SU-DHL-6 (cell line): Measurements from ENCODE around the gene TWSG1.
"Not testable (repeated sequence)": the region's sequence is repeated elsewhere in the genome, so short reads cannot be mapped to it uniquely, and the experiment has no call there.

Experiments used
- H2AFZ ChIP-seq: fragments of 200-600 bp; sonication (generic); 2 replicates; pipeline ENCODE4 v1.6.1; 2014; ENCODE audit warnings: low read depth, mild to moderate bottlenecking, moderate library complexity, mixed read lengths, antibody characterized with exemption, low read length; ENCODE audit not compliant: severe bottlenecking
- H3F3A ChIP-seq: fragments of 200-600 bp; shearing (Covaris generic); 2 replicates; pipeline ENCODE4 v1.6.0; 2016; ENCODE audit warnings: antibody characterized with exemption, mild to moderate bottlenecking; ENCODE audit not compliant: insufficient read depth
- H3K27ac ChIP-seq: fragments of 200-600 bp; sonication (generic); 2 replicates; pipeline ENCODE4 v1.5.1; 2016; ENCODE audit warnings: low read depth, mild to moderate bottlenecking, low read length, moderate library complexity, mixed read lengths
- H3K27me3 ChIP-seq: fragments of 200-600 bp; sonication (generic), shearing (Covaris generic); 2 replicates; pipeline ENCODE4 v1.6.0; 2014; ENCODE audit warnings: mild to moderate bottlenecking, low read length
- H3K36me3 ChIP-seq: fragments of 200-600 bp; sonication (generic); 2 replicates; pipeline ENCODE4 v1.6.1; 2014; ENCODE audit warnings: mild to moderate bottlenecking, low read length, mixed read lengths
- H3K4me2 ChIP-seq: fragments of 300-600, 200-600 bp; shearing (Covaris generic), sonication (generic); 2 replicates; pipeline ENCODE4 v1.6.0; 2014; ENCODE audit warnings: low read length, low read depth, mild to moderate bottlenecking; ENCODE audit not compliant: poor library complexity, severe bottlenecking
- H3K4me3 ChIP-seq: fragments of 200-600 bp; sonication (generic); 2 replicates; pipeline ENCODE4 v1.5.1; 2014; ENCODE audit warnings: antibody characterized with exemption, low read length, mild to moderate bottlenecking, mixed read lengths; ENCODE audit not compliant: insufficient read depth, poor library complexity, severe bottlenecking
- H3K79me2 ChIP-seq: fragments of 200-600 bp; sonication (generic); 2 replicates; pipeline ENCODE4 v1.6.1; 2014; ENCODE audit warnings: mild to moderate bottlenecking, low read length, moderate library complexity; ENCODE audit not compliant: insufficient read depth
- H3K9ac ChIP-seq: fragments of 200-600 bp; sonication (generic); 2 replicates; pipeline ENCODE4 v1.7.0; 2014; ENCODE audit warnings: mild to moderate bottlenecking, low read length
- H3K9me2 ChIP-seq: fragments of 200-600 bp; sonication (generic); replicated peaks from 2 replicates; pipeline ENCODE4 v1.6.1; 2014; ENCODE audit warnings: low read length; ENCODE audit not compliant: insufficient read depth
- H3K9me3 ChIP-seq: fragments of 200-600 bp; sonication (generic); 2 replicates; pipeline ENCODE4 v1.6.1; 2014; ENCODE audit warnings: low read length, mixed read lengths; ENCODE audit not compliant: insufficient read depth
- H4K20me1 ChIP-seq: fragments of 200-600 bp; sonication (generic); 2 replicates; pipeline ENCODE4 v1.6.1; 2014; ENCODE audit warnings: low read depth, mild to moderate bottlenecking, antibody characterized with exemption, low read length, moderate library complexity, mixed read lengths
- CTCF ChIP-seq: fragments of 200-600 bp; sonication (generic); IDR thresholded peaks from one replicate; pipeline ENCODE4 v1.5.1; 2017; ENCODE audit warnings: antibody characterized with exemption, mild to moderate bottlenecking, low read length, moderate library complexity; ENCODE audit not compliant: insufficient read depth, poor library complexity, severe bottlenecking
- EZH2phosphoT487 ChIP-seq: fragments of 200-600 bp; sonication (generic), shearing (Covaris generic); conservative IDR thresholded peaks from 2 replicates; pipeline ENCODE4 v1.6.1; 2018; ENCODE audit warnings: mild to moderate bottlenecking, antibody characterized with exemption, low read length, moderate library complexity, mixed read lengths

Gene TWSG1

GRCh38 chr18:9421096-9421900 lies 86.7 kb downstream of the TWSG1 start:
- Histone ChIP-seq H3K27me3 (no peaks in the 10 kb centered on the region), H3K36me3 (no peaks in the 10 kb centered on the region), H2AFZ (no peak overlapping the region), H3K27ac (no peak overlapping the region), H3K9me2 (no peaks in the 10 kb centered on the region), H3K4me2 (no peak overlapping the region), H4K20me1 (no peaks in the 10 kb centered on the region), H3F3A (no peaks in the 10 kb centered on the region), H3K4me3 (no peak overlapping the region), H3K79me2 (no peaks in the 10 kb centered on the region), H3K9ac (no peak overlapping the region), H3K9me3 (no peaks in the 10 kb centered on the region)
- TF ChIP-seq CTCF (no peak), EZH2phosphoT487 (no peak)

- Histone ChIP-seq H3K4me3 (no peak overlapping the region), H3K79me2 (no peaks in the 10 kb centered on the region), H3K4me2 (no peak overlapping the region), H3K27me3 (no peaks in the 10 kb centered on the region), H3K27ac (no peak overlapping the region), H3K9me2 (no peaks in the 10 kb centered on the region), H4K20me1 (no peaks in the 10 kb centered on the region), H3K9me3 (no peaks in the 10 kb centered on the region), H3K9ac (no peak overlapping the region), H3F3A (no peaks in the 10 kb centered on the region), H2AFZ (no peak overlapping the region), H3K36me3 (no peaks in the 10 kb centered on the region)
- TF ChIP-seq EZH2phosphoT487 (no peak), CTCF (no peak)
These were observed 87.3 kb downstream of the TWSG1 start for GRCh38 chr18:9421901-9422327.

- TF ChIP-seq CTCF (no peak), EZH2phosphoT487 (no peak)
- H3K27me3 ChIP-seq = no peaks in the 10 kb centered on the region
- no peaks in the 10 kb centered on the region for H4K20me1 ChIP-seq
- no peak overlapping the region for H3K9ac ChIP-seq
- H3K4me2 ChIP-seq = no peak overlapping the region
- no peaks in the 10 kb centered on the region for H3K9me2 ChIP-seq
- H3K27ac ChIP-seq = no peak overlapping the region
- H3K36me3 ChIP-seq = no peaks in the 10 kb centered on the region
- no peak overlapping the region for H2AFZ ChIP-seq
- no peaks in the 10 kb centered on the region for H3F3A ChIP-seq
- H3K9me3 ChIP-seq = no peaks in the 10 kb centered on the region
- H3K4me3 ChIP-seq = no peak overlapping the region
- H3K79me2 ChIP-seq = no peaks in the 10 kb centered on the region
These were observed 88.4 kb downstream of the TWSG1 start for GRCh38 chr18:9422816-9423519.

- not testable (repeated sequence) for H2AFZ ChIP-seq, H3K79me2 ChIP-seq, H4K20me1 ChIP-seq, H3K4me2 ChIP-seq, H3K27me3 ChIP-seq, H3K9me2 ChIP-seq, H3K9ac ChIP-seq, H3K4me3 ChIP-seq, H3F3A ChIP-seq, H3K27ac ChIP-seq, H3K9me3 ChIP-seq, H3K36me3 ChIP-seq
These were observed 89.1 kb downstream of the TWSG1 start for GRCh38 chr18:9423648-9424047.

- not testable (repeated sequence) for H4K20me1 ChIP-seq, H3K36me3 ChIP-seq, H3K79me2 ChIP-seq, H3K9ac ChIP-seq, H3K4me2 ChIP-seq, H3K4me3 ChIP-seq, H2AFZ ChIP-seq, H3K9me3 ChIP-seq, H3K27me3 ChIP-seq, H3K27ac ChIP-seq, H3F3A ChIP-seq, H3K9me2 ChIP-seq
These were observed 89.7 kb downstream of the TWSG1 start for GRCh38 chr18:9424235-9424634.
